ENCODE results near the gene CCL17. TPM values are rescaled to one million over a fixed set of nuclear protein-coding genes. Genes with fewer than 3 reads are reported as not detected.

Gene CCL17
- total RNA-seq, result 1.5 TPM
- not detected for polyA plus RNA-seq (ENCODE audit: insufficient read depth, low read depth, low replicate concordance)
- long read RNA-seq, donor 1, result 0 reads
- long read RNA-seq, donor 2, result 0 reads
- long read RNA-seq, donor 3, partial matches to known transcripts, result 0 of 1 reads
- long read RNA-seq, donor 3, other reads (novel, unspliced or antisense), result 0 of 1 reads
- long read RNA-seq, donor 4, result 0 reads
- long read RNA-seq, donor 5, result 0 reads
- long read RNA-seq, donor 6, result 0 reads
- long read RNA-seq, donor 7, partial matches to known transcripts, result 3 of 3 reads
- long read RNA-seq, donor 7, other reads (novel, unspliced or antisense), result 0 of 3 reads
- long read RNA-seq, donor 8, result 0 reads
- long read RNA-seq, donor 9, result 0 reads
- long read RNA-seq, donor 10, result 0 reads

GRCh38 chr16:57403965-57404817, at the start of gene CCL17:
CCL17 (plus strand) TSS chr16:57404767; CDS start chr16:57413933, 9,166 bp downstream.
- Histone ChIP-seq H3K27ac (ENCODE audit: low read depth in 2 of 2, low read length in 2 of 2) (no peak within 1 kb of the TSS), H3K4me3 (ENCODE audit: low read length in 3 of 3) (no peak within 1 kb of the TSS), H3K27me3 (ENCODE audit: control insufficient read depth, insufficient read depth, low read length) (no peaks in the 10 kb centered on the region), H3K36me3 (ENCODE audit: control insufficient read depth in 2 of 3, insufficient read depth in 3 of 3, low read length in 3 of 3) (no peaks in the 10 kb centered on the region), H3K4me1 (ENCODE audit: control insufficient read depth in 2 of 3, insufficient read depth in 2 of 3, low read depth in 1 of 3, low read length in 3 of 3) (peaks cover 0 to 2% (median 0%) of the 10 kb centered on the region in 3 donors), H3K9ac (ENCODE audit: low read length in 3 of 3) (no peak within 1 kb of the TSS), H3K9me3 (ENCODE audit: control insufficient read depth in 2 of 3, insufficient read depth in 1 of 3, low read length in 3 of 3) (no peaks in the 10 kb centered on the region)
- FAIRE-seq, result no peak
- no peak for TF ChIP-seq CTCF (IDR thresholded peaks at IDR 0.05; ENCODE audit: borderline replicate concordance, extremely low read depth, insufficient read depth)
- intact Hi-C loops (cut with DNase I), result no loop called here
- peak in 1 of 5 donors; percentile 53 for DNase-seq

GRCh38 chr16:57355898-57356414, 48.6 kb upstream of the CCL17 start:
- FAIRE-seq (no peak), DNase-seq (peak in 1 of 5 donors; percentile 5)
- Histone ChIP-seq H3K4me3 (ENCODE audit: low read length in 3 of 3) (no peak overlapping the region), H3K27me3 (ENCODE audit: control insufficient read depth, insufficient read depth, low read length) (no peaks in the 10 kb centered on the region), H3K9me3 (ENCODE audit: control insufficient read depth in 2 of 3, insufficient read depth in 1 of 3, low read length in 3 of 3) (no peaks in the 10 kb centered on the region), H3K27ac (ENCODE audit: low read depth in 2 of 2, low read length in 2 of 2) (no peak overlapping the region), H3K4me1 (ENCODE audit: control insufficient read depth in 2 of 3, insufficient read depth in 2 of 3, low read depth in 1 of 3, low read length in 3 of 3) (no peaks in the 10 kb centered on the region), H3K36me3 (ENCODE audit: control insufficient read depth in 2 of 3, insufficient read depth in 3 of 3, low read length in 3 of 3) (no peaks in the 10 kb centered on the region), H3K9ac (ENCODE audit: low read length in 3 of 3) (no peak overlapping the region)
- TF ChIP-seq CTCF (IDR thresholded peaks at IDR 0.05; ENCODE audit: borderline replicate concordance, extremely low read depth, insufficient read depth), result no peak
- intact Hi-C loops (cut with DNase I), result no loop called here

DNA sequence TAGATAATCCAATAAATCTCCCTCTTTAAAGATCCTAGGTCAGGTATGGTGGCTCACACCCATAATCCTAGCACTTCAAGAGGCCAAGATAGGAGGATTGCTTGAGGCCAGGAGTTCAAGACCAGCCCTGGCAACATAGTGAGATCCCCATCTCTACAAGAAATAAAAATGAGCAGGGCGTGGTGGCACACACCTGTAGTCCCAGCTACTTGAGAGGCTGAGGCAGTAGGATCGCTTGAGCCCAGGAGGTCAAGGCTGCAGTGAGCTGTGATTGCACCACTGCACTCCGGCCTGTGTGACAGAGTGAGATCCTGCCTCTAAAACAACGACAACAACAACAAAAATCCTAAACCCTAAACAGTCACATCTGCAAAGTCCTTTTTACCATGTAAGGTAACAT, 48.0 kb upstream of the CCL17 start:
- H3K9me3 ChIP-seq (ENCODE audit: control insufficient read depth in 2 of 3, insufficient read depth in 1 of 3, low read length in 3 of 3), result no peaks in the 10 kb centered on the region
- intact Hi-C loops (cut with DNase I), result no loop called here
- H3K9ac ChIP-seq (ENCODE audit: low read length in 3 of 3), result no peak overlapping the region
- peaks cover 0 to 5% (median 1%) of the 10 kb centered on the region in 3 donors for H3K4me1 ChIP-seq (ENCODE audit: control insufficient read depth in 2 of 3, insufficient read depth in 2 of 3, low read depth in 1 of 3, low read length in 3 of 3)
- H3K27me3 ChIP-seq (ENCODE audit: control insufficient read depth, insufficient read depth, low read length), result no peaks in the 10 kb centered on the region
- no peak overlapping the region for H3K4me3 ChIP-seq (ENCODE audit: low read length in 3 of 3)
- no peak for FAIRE-seq
- DNase-seq, result peak in 1 of 5 donors; percentile 3
- H3K36me3 ChIP-seq (ENCODE audit: control insufficient read depth in 2 of 3, insufficient read depth in 3 of 3, low read length in 3 of 3), result no peaks in the 10 kb centered on the region
- H3K27ac ChIP-seq (ENCODE audit: low read depth in 2 of 2, low read length in 2 of 2), result no peak overlapping the region
- TF ChIP-seq CTCF (IDR thresholded peaks at IDR 0.05; ENCODE audit: borderline replicate concordance, extremely low read depth, insufficient read depth), result no peak

Data from kidney (tissue), 22 donors.